Adrenal gland (tissue), 12 donors: ENCODE data around the gene RPSA. TPM values are rescaled to one million over a fixed set of nuclear protein-coding genes. Genes with fewer than 3 reads are reported as not detected.
"Not testable (repeated sequence)": the region's sequence is repeated elsewhere in the genome, so short reads cannot be mapped to it uniquely, and the experiment has no call there.

Experiments
- DNase-seq, 7 donors: peaks; one replicate each; pipeline ENCODE4 v3.0.0-alpha.2; 2019 to 2020
- H3K27ac ChIP-seq, 5 donors: fragments of 200-600 bp; sonication (generic) in 4 of 5; 1 replicate in 3 of 5; 2 replicates in 2 of 5; pipeline versions ENCODE4 v1.5.1 to v1.8.0; 2016 to 2020; ENCODE audit warnings: mild to moderate bottlenecking in 1 of 5
- H3K27me3 ChIP-seq: fragments of 200-600 bp; 2 replicates; pipeline ENCODE4 v1.8.0; 2021
- H3K36me3 ChIP-seq, 2 donors: fragments of 200-600 bp; replicated peaks in 1 of 2; 1 replicate in 1 of 2; 2 replicates in 1 of 2; pipeline versions ENCODE4 v1.5.1 to v1.8.0; 2018 to 2022
- H3K4me1 ChIP-seq, 2 donors: fragments of 200-600 bp; replicated peaks in 1 of 2; 1 replicate in 1 of 2; 2 replicates in 1 of 2; pipeline versions ENCODE4 v1.5.1 to v1.8.0; 2018 to 2021
- H3K4me3 ChIP-seq, 4 donors: fragments of 200-600 bp; sonication (generic) in 3 of 4; one replicate each; pipeline ENCODE4 v1.5.1; 2016 to 2018
- H3K9me3 ChIP-seq, 3 donors: fragments of 200-600 bp; sonication (generic) in 1 of 3; replicated peaks in 1 of 3; 1 replicate in 2 of 3; 2 replicates in 1 of 3; pipeline versions ENCODE4 v1.5.1 to v1.8.0; 2016 to 2021
- CTCF ChIP-seq, 6 experiments: fragments of 450-650 bp in 4 of 6; fragments of 200-600 bp in 2 of 6; sonication (generic) in 1 of 6; IDR thresholded peaks; 1 replicate in 5 of 6; 2 replicates in 1 of 6; pipeline versions ENCODE4 v1.5.1 to v1.8.0; 2016 to 2021; ENCODE audit warnings: antibody characterized with exemption in 6 of 6, mild to moderate bottlenecking in 2 of 6, moderate library complexity in 1 of 6
- POLR2A ChIP-seq, 2 donors: fragments of 450-650 bp; IDR thresholded peaks; one replicate each; pipeline ENCODE4 v1.6.1; 2017; ENCODE audit warnings: antibody characterized with exemption in 2 of 2, mild to moderate bottlenecking in 2 of 2, moderate library complexity in 1 of 2
- WGBS, 4 donors: extraction: QIAGEN DNeasy Blood & Tissue Kit in 2 of 4; methylation state at CpG; one replicate each; pipeline versions ENCODE4 v1.1.5 to v1.1.7; 2013 to 2017; 5-methylcytosine and 5-hydroxymethylcytosine counted together
- intact Hi-C, 2 donors: fragments of 100-400 bp; cut with DNase I; formaldehyde crosslinking; loops; one replicate each; pipeline versions ENCODE4 v1.14.1 to v1.15.0; 2022 to 2023
- polyA plus RNA-seq, 3 donors: library from polyadenylated mRNA; stranded (reverse); fragments of 200-250 nt in 2 of 3; fragments of 350-450 nt in 1 of 3; fragmentation: Illumina TruSeq in 1 of 3; extraction: RNeasy Lipid Tissue Mini Kit (QIAGEN cat#74804) in 1 of 3; gene quantifications; one replicate each; pipeline ENCODE4 v1.2.3, GENCODE V29; 2013 to 2014
- total RNA-seq, 9 donors: library from RNA; depleted of rRNA in 4 of 9; stranded (reverse); fragments of >200 nt in 4 of 9; fragments of 120-200 nt in 1 of 9; fragmentation: NEBNext Ultra II Directional in 1 of 9; extraction: Animal tissue kit (Norgen Biotek cat#: 25700) in 1 of 9; gene quantifications; one replicate each; pipeline versions ENCODE4 v1.1.0 to v1.2.4, GENCODE V29; 2013 to 2023
- donor health status: healthy with polysubstance abuse.
- donor health status: Bipolar disorder and iron deficiency.
- donor health status: DM: yes; HTN: yes; CAD: no.
- donor health status: DM: no; HTN: no; CAD: no.
- donor health status: DM: no; HTN: no; CAD: no.
- donor health status: DM: yes; HTN: yes; CAD: no.

The RPSA gene
- total and polyA plus RNA-seq, 12 donors = 525 to 1,751 (median 852) TPM

- Histone ChIP-seq H3K36me3 (peaks cover 0 to 30% of the 10 kb centered on the region in 2 donors), H3K4me1 (no peaks in the 10 kb centered on the region), H3K27ac (no peak overlapping the region), H3K4me3 (no peak overlapping the region), H3K27me3 (no peaks in the 10 kb centered on the region), H3K9me3 (no peaks in the 10 kb centered on the region)
- 94 to 100% (median 96%) methylated on average over 1 of the region's 1 CpG; no CpG with 5 or more reads in 1 of the 4 donors for WGBS, 4 donors
- no peak for DNase-seq
- no peak for TF ChIP-seq CTCF (IDR thresholded peaks at IDR 0.05)
- no peak for TF ChIP-seq POLR2A (IDR thresholded peaks at IDR 0.05)
- intact Hi-C loops = loop anchor here (5.0 kb wide), 1 partner anchor 81 kb away; no protein-coding TSS in a partner anchor
These were observed 9.5 kb downstream of the RPSA start for GRCh38 chr3:39415983-39416382.

- not testable (repeated sequence) for H3K9me3 ChIP-seq, H3K27ac ChIP-seq, H3K4me1 ChIP-seq, H3K27me3 ChIP-seq, H3K4me3 ChIP-seq, DNase-seq
- H3K36me3 ChIP-seq = peaks cover 0 to 20% of the 10 kb centered on the region in 2 donors
- WGBS, 4 donors = 33 to 52% (median 47%) methylated on average over 3 of the region's 3 CpGs
- intact Hi-C loops = loop anchor here (5.0 kb wide), 1 partner anchor 80 kb away; no protein-coding TSS in a partner anchor
These were observed 10.5 kb downstream of the RPSA start for GRCh38 chr3:39416998-39417397.

- DNase-seq, H3K4me3 ChIP-seq, H3K27me3 ChIP-seq, H3K36me3 ChIP-seq, H3K9me3 ChIP-seq, H3K27ac ChIP-seq, H3K4me1 ChIP-seq: not testable (repeated sequence)
- WGBS, 4 donors = 62 to 68% (median 64%) methylated on average over 10 to 14 of the region's 14 CpGs
- intact Hi-C loops = loop anchor here (5.0 kb wide), 1 partner anchor 79 kb away; no protein-coding TSS in a partner anchor
These were observed 12.2 kb downstream of the RPSA start for GRCh38 chr3:39418556-39419225.

- no peaks in the 10 kb centered on the region for H3K4me1 ChIP-seq
- TF ChIP-seq CTCF (IDR thresholded peaks at IDR 0.05) (no peak), POLR2A (IDR thresholded peaks at IDR 0.05) (no peak)
- H3K9me3 ChIP-seq = no peaks in the 10 kb centered on the region
- H3K27me3 ChIP-seq = no peaks in the 10 kb centered on the region
- H3K36me3 ChIP-seq = no peaks in the 10 kb centered on the region
- DNase-seq = no peak
- no peak overlapping the region for H3K27ac ChIP-seq
- intact Hi-C loops = loop anchor here (5.0 kb wide), 1 partner anchor 77 kb away; no protein-coding TSS in a partner anchor
- 75 to 95% (median 91%) methylated on average over 2 of the region's 2 CpGs for WGBS, 4 donors
- no peak overlapping the region for H3K4me3 ChIP-seq
These were observed 13.3 kb downstream of the RPSA start for GRCh38 chr3:39419742-39420315.

GRCh38 chr3:39420543-39420942 is 14.0 kb downstream of the RPSA start:
- TF ChIP-seq CTCF (IDR thresholded peaks at IDR 0.05) (no peak), POLR2A (IDR thresholded peaks at IDR 0.05) (no peak)
- H3K36me3 ChIP-seq = no peaks in the 10 kb centered on the region
- H3K27ac ChIP-seq = no peak overlapping the region
- intact Hi-C loops = no loop called here
- 68 to 95% (median 86%) methylated on average over 2 of the region's 2 CpGs for WGBS, 4 donors
- H3K9me3 ChIP-seq = no peaks in the 10 kb centered on the region
- H3K4me1 ChIP-seq = no peaks in the 10 kb centered on the region
- DNase-seq = no peak
- H3K27me3 ChIP-seq = no peaks in the 10 kb centered on the region
- H3K4me3 ChIP-seq = no peak overlapping the region
